ENCODE measurements around the gene GAL3ST1. TPM values are rescaled to one million over a fixed set of nuclear protein-coding genes. Genes with fewer than 3 reads are reported as not detected.

Gene GAL3ST1
- 0.48 TPM in 1 of 2 replicates, not detected in the other for total RNA-seq

GRCh38 chr22:30574095-30574981, at the start of gene GAL3ST1:
Gene GAL3ST1 (minus strand): TSS chr22:30574665. CDS start chr22:30557392, 17,273 bp downstream.

GRCh38 chr22:30606455-30607299, 32.2 kb upstream of the GAL3ST1 start, which contains the start of gene TCN2:
Gene TCN2 (plus strand): TSS chr22:30607174. CDS start chr22:30607332, 158 bp downstream.

GRCh38 chr22:30591588-30592359, 17.3 kb upstream of the GAL3ST1 start, which contains the start of gene PES1:
Gene PES1 (minus strand): TSS chr22:30591910. CDS start chr22:30591833, 77 bp downstream.

DNA sequence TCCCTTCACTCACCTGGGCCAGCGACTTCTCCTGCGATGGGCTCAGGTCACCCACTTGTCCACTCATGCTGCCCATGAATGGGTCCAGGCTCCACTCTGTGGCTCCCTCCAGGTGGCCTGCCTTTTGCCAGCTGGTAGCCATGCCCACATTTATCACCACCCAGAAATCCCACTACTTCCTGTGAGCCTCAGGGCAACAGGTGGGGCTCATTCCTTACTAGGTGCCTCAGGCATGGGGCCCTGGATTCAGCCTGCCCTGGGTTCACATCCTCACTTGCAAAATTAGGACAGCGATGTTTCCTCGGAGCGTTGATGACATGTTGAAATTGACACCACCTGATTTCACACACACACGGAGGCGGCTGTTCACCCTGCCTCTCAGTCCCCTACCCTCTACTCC, 27.8 kb downstream of the GAL3ST1 start, which contains the start of gene SEC14L6:
TSS of gene SEC14L6 (minus strand) at position 126 of the 400 bp plus-strand sequence. CDS start at position 67, 59 bp downstream.

Other genes with a start within 250 kb of the GAL3ST1 start
- 11.5 and 13.3 TPM in 2 replicates for gene TBC1D10A, start 247.7 kb downstream of the GAL3ST1 start, total RNA-seq
- 11.3 and 16.4 TPM in 2 replicates for gene SF3A1, start 217.8 kb downstream of the GAL3ST1 start, total RNA-seq
- under 0.01 and 0.72 TPM in 2 replicates for gene CCDC157, start 217.7 kb downstream of the GAL3ST1 start, total RNA-seq
- gene RNF215, start 187.3 kb downstream of the GAL3ST1 start, total RNA-seq = 14.1 and 25.1 TPM in 2 replicates
- 77.8 and 82.7 TPM in 2 replicates for gene SEC14L2, start 177.6 kb downstream of the GAL3ST1 start, total RNA-seq
- 28.4 and 29.0 TPM in 2 replicates for gene MTFP1, start 148.9 kb downstream of the GAL3ST1 start, total RNA-seq
- gene SEC14L3, start 102.6 kb downstream of the GAL3ST1 start, total RNA-seq = not detected in 2 replicates
- gene SEC14L4, start 69.0 kb downstream of the GAL3ST1 start, total RNA-seq = not detected in 2 replicates
- gene SEC14L6, start 27.9 kb downstream of the GAL3ST1 start, total RNA-seq = 6.7 TPM in 1 of 2 replicates, not detected in the other
- gene PES1, start 17.2 kb upstream of the GAL3ST1 start, total RNA-seq = 84.2 and 117 TPM in 2 replicates
- gene TCN2, start 32.5 kb upstream of the GAL3ST1 start, total RNA-seq = 3.1 and 4.0 TPM in 2 replicates
- gene SLC35E4, start 61.1 kb upstream of the GAL3ST1 start, total RNA-seq = 3.8 and 10.4 TPM in 2 replicates
- 4.7 and 5.3 TPM in 2 replicates for gene DUSP18, start 93.2 kb upstream of the GAL3ST1 start, total RNA-seq
- 5.1 and 8.0 TPM in 2 replicates for gene OSBP2, start 120.2 kb upstream of the GAL3ST1 start, total RNA-seq